ENCODE data around the gene ARF6. TPM values are rescaled to one million over a fixed set of nuclear protein-coding genes. Genes with fewer than 3 reads are reported as not detected.

The ARF6 gene
- total and polyA plus RNA-seq, 9 of the 15 experiments (the other 6 are each of a cell fraction or from before 2014, with no cell fraction given) = 15.3 to 35.2 (median 24.9) TPM

DNA sequence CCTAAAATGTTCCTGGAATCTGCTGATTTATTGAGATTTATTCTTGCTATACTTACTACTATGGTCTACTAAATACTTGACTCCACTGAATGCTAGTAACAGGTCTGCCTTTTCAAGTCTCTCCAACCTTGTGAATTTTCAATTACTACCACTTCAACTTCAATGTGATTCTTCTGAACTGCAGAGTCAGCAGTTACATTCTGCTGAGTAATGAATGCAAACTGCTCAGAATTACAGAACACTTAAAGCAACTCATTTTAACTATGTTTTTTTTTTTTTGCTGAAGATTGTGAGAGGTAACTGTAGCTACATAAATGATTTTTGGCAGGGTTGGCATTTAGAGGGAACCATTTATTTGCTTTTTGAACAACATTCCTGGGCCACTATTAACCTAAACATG, 41.8 kb downstream of the ARF6 start (continued):
- TF ChIP-seq, protein P1, sequence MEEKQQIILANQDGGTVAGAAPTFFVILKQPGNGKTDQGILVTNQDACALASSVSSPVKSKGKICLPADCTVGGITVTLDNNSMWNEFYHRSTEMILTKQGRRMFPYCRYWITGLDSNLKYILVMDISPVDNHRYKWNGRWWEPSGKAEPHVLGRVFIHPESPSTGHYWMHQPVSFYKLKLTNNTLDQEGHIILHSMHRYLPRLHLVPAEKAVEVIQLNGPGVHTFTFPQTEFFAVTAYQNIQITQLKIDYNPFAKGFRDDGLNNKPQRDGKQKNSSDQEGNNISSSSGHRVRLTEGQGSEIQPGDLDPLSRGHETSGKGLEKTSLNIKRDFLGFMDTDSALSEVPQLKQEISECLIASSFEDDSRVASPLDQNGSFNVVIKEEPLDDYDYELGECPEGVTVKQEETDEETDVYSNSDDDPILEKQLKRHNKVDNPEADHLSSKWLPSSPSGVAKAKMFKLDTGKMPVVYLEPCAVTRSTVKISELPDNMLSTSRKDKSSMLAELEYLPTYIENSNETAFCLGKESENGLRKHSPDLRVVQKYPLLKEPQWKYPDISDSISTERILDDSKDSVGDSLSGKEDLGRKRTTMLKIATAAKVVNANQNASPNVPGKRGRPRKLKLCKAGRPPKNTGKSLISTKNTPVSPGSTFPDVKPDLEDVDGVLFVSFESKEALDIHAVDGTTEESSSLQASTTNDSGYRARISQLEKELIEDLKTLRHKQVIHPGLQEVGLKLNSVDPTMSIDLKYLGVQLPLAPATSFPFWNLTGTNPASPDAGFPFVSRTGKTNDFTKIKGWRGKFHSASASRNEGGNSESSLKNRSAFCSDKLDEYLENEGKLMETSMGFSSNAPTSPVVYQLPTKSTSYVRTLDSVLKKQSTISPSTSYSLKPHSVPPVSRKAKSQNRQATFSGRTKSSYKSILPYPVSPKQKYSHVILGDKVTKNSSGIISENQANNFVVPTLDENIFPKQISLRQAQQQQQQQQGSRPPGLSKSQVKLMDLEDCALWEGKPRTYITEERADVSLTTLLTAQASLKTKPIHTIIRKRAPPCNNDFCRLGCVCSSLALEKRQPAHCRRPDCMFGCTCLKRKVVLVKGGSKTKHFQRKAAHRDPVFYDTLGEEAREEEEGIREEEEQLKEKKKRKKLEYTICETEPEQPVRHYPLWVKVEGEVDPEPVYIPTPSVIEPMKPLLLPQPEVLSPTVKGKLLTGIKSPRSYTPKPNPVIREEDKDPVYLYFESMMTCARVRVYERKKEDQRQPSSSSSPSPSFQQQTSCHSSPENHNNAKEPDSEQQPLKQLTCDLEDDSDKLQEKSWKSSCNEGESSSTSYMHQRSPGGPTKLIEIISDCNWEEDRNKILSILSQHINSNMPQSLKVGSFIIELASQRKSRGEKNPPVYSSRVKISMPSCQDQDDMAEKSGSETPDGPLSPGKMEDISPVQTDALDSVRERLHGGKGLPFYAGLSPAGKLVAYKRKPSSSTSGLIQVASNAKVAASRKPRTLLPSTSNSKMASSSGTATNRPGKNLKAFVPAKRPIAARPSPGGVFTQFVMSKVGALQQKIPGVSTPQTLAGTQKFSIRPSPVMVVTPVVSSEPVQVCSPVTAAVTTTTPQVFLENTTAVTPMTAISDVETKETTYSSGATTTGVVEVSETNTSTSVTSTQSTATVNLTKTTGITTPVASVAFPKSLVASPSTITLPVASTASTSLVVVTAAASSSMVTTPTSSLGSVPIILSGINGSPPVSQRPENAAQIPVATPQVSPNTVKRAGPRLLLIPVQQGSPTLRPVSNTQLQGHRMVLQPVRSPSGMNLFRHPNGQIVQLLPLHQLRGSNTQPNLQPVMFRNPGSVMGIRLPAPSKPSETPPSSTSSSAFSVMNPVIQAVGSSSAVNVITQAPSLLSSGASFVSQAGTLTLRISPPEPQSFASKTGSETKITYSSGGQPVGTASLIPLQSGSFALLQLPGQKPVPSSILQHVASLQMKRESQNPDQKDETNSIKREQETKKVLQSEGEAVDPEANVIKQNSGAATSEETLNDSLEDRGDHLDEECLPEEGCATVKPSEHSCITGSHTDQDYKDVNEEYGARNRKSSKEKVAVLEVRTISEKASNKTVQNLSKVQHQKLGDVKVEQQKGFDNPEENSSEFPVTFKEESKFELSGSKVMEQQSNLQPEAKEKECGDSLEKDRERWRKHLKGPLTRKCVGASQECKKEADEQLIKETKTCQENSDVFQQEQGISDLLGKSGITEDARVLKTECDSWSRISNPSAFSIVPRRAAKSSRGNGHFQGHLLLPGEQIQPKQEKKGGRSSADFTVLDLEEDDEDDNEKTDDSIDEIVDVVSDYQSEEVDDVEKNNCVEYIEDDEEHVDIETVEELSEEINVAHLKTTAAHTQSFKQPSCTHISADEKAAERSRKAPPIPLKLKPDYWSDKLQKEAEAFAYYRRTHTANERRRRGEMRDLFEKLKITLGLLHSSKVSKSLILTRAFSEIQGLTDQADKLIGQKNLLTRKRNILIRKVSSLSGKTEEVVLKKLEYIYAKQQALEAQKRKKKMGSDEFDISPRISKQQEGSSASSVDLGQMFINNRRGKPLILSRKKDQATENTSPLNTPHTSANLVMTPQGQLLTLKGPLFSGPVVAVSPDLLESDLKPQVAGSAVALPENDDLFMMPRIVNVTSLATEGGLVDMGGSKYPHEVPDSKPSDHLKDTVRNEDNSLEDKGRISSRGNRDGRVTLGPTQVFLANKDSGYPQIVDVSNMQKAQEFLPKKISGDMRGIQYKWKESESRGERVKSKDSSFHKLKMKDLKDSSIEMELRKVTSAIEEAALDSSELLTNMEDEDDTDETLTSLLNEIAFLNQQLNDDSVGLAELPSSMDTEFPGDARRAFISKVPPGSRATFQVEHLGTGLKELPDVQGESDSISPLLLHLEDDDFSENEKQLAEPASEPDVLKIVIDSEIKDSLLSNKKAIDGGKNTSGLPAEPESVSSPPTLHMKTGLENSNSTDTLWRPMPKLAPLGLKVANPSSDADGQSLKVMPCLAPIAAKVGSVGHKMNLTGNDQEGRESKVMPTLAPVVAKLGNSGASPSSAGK (IDR thresholded peaks at IDR 0.05) = no peak
- no peak for TF ChIP-seq NEUROD1 (IDR thresholded peaks at IDR 0.05; ENCODE audit: borderline replicate concordance, low read depth, low read length, partially characterized antibody)
- TF ChIP-seq, protein P2, sequence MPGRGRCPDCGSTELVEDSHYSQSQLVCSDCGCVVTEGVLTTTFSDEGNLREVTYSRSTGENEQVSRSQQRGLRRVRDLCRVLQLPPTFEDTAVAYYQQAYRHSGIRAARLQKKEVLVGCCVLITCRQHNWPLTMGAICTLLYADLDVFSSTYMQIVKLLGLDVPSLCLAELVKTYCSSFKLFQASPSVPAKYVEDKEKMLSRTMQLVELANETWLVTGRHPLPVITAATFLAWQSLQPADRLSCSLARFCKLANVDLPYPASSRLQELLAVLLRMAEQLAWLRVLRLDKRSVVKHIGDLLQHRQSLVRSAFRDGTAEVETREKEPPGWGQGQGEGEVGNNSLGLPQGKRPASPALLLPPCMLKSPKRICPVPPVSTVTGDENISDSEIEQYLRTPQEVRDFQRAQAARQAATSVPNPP (IDR thresholded peaks at IDR 0.05; ENCODE audit: borderline replicate concordance, insufficient read depth, insufficient read length) = no peak
- no peak for TF ChIP-seq PPARD (CRISPR knock-in tag; IDR thresholded peaks at IDR 0.05)
- TF ChIP-seq ZNF124 (CRISPR knock-in tag; IDR thresholded peaks at IDR 0.05) = no peak
- TF ChIP-seq BDP1 (IDR thresholded peaks at IDR 0.05; ENCODE audit: insufficient read depth, insufficient read length) = no peak
- TF ChIP-seq HNRNPL (IDR thresholded peaks at IDR 0.05; ENCODE audit: low read depth, low read length) = no peak
- no peak for TF ChIP-seq ZNF347 (CRISPR knock-in tag; IDR thresholded peaks at IDR 0.05; ENCODE audit: low read depth)
- TF ChIP-seq ZNF282 (CRISPR knock-in tag; IDR thresholded peaks at IDR 0.05) = no peak
- TF ChIP-seq TRIM28 (IDR thresholded peaks at IDR 0.05) = no peak
- no peak for TF ChIP-seq FOXJ2 (tag; IDR thresholded peaks at IDR 0.05)
- no peak for TF ChIP-seq ASH1L (IDR thresholded peaks at IDR 0.05; ENCODE audit: borderline replicate concordance, low read depth, partially characterized antibody)
- no peak for TF ChIP-seq BCLAF1 (IDR thresholded peaks at IDR 0.05; ENCODE audit: borderline replicate concordance in 1 of 2, control insufficient read depth in 1 of 2, low read depth in 2 of 2, low read length in 1 of 2)

All from K562 (cell line).